DND-41 (cell line): ENCODE data around the gene KLHL1.

Experiments used
- CTCF ChIP-seq: IDR thresholded peaks from 2 replicates; pipeline ENCODE4 v1.5.1; 2012; ENCODE audit warnings: borderline replicate concordance, low read length, moderate library complexity, mild to moderate bottlenecking; ENCODE audit not compliant: poor library complexity, severe bottlenecking; ENCODE audit errors: extremely low read depth
- EZH2 ChIP-seq: IDR thresholded peaks from 3 replicates; pipeline ENCODE4 v1.6.1; 2012; ENCODE audit warnings: borderline replicate concordance, low read depth, mild to moderate bottlenecking, moderate library complexity, low read length, inconsistent platforms; ENCODE audit not compliant: severe bottlenecking

- TF ChIP-seq CTCF, result no peak
- no peak for TF ChIP-seq EZH2
Observed at GRCh38 chr13:69683921-69684686, 424.1 kb downstream of the KLHL1 start.
